MM.1S (cell line): ENCODE data around the gene OR10G8.

ENCODE experiments used
- DNase-seq: peaks from one replicate; pipeline ENCODE4 v3.0.0-alpha.2; 2015
- H2AFZ ChIP-seq: fragments of 300-600 bp; sonication (generic); 2 replicates; pipeline ENCODE4 v1.6.0; 2016; ENCODE audit warnings: antibody characterized with exemption, low read length
- H3F3A ChIP-seq: fragments of 300-600 bp; sonication (generic); 2 replicates; pipeline ENCODE4 v1.6.1; 2016; ENCODE audit warnings: mild to moderate bottlenecking, antibody characterized with exemption, low read length, moderate library complexity, mixed read lengths; ENCODE audit not compliant: insufficient read depth
- H3K27ac ChIP-seq: fragments of 300-600 bp; sonication (generic); 2 replicates; pipeline ENCODE4 v1.5.1; 2016; ENCODE audit warnings: mild to moderate bottlenecking, low read length
- H3K27me3 ChIP-seq: fragments of 300-600 bp; sonication (generic); replicated peaks from 2 replicates; pipeline ENCODE4 v1.6.0; 2016; ENCODE audit warnings: low read length; ENCODE audit not compliant: insufficient read depth
- H3K36me3 ChIP-seq: fragments of 300-600 bp; sonication (generic); replicated peaks from 2 replicates; pipeline ENCODE4 v1.6.1; 2016; ENCODE audit warnings: mild to moderate bottlenecking, low read length, mixed read lengths; ENCODE audit not compliant: insufficient read depth
- H3K4me1 ChIP-seq: fragments of 300-600 bp; sonication (generic); 2 replicates; pipeline ENCODE4 v1.6.1; 2016; ENCODE audit warnings: low read length, mixed read lengths
- H3K4me2 ChIP-seq: fragments of 300-600 bp; sonication (generic); 2 replicates; pipeline ENCODE4 v1.6.0; 2016; ENCODE audit warnings: low read depth, low read length
- H3K4me3 ChIP-seq: fragments of 300-600 bp; sonication (generic); 2 replicates; pipeline ENCODE4 v1.5.1; 2016; ENCODE audit warnings: low read length, mixed read lengths
- H3K79me2 ChIP-seq: fragments of 300-600 bp; sonication (generic); 2 replicates; pipeline ENCODE4 v1.6.1; 2016; ENCODE audit warnings: mixed run types, low read length, mixed read lengths
- H3K9ac ChIP-seq: fragments of 300-600 bp; sonication (generic); 2 replicates; pipeline ENCODE4 v1.6.1; 2016; ENCODE audit warnings: low read length, mixed read lengths
- H3K9me2 ChIP-seq: fragments of 300-600 bp; sonication (generic); replicated peaks from 2 replicates; pipeline ENCODE4 v1.6.1; 2016; ENCODE audit warnings: mild to moderate bottlenecking, low read length, mixed read lengths; ENCODE audit not compliant: insufficient read depth
- H3K9me3 ChIP-seq: fragments of 300-600 bp; sonication (generic); replicated peaks from 2 replicates; pipeline ENCODE4 v1.6.1; 2016; ENCODE audit warnings: mild to moderate bottlenecking, low read length, mixed read lengths; ENCODE audit not compliant: insufficient read depth
- H4K20me1 ChIP-seq: fragments of 300-600 bp; sonication (generic); 2 replicates; pipeline ENCODE4 v1.6.1; 2016; ENCODE audit warnings: mild to moderate bottlenecking, low read length, moderate library complexity, mixed read lengths; ENCODE audit not compliant: insufficient read depth
- CTCF ChIP-seq: fragments of 300-600 bp; sonication (generic); IDR thresholded peaks from 2 replicates; pipeline ENCODE4 v1.5.1; 2016; ENCODE audit warnings: antibody characterized with exemption, low read length, mixed read lengths
- EZH2 ChIP-seq: fragments of 300-600 bp; sonication (generic); optimal IDR thresholded peaks from 2 replicates; pipeline ENCODE3; 2017; ENCODE audit warnings: low read depth, mild to moderate bottlenecking, antibody characterized with exemption, low read length, mixed read lengths
- EZH2phosphoT487 ChIP-seq: fragments of 300-600 bp; sonication (generic); IDR thresholded peaks from 2 replicates; pipeline ENCODE4 v1.6.1; 2018; ENCODE audit warnings: antibody characterized with exemption, low read length

OR10G8 gene

GRCh38 chr11:124039557-124039956 lies 13.0 kb downstream of the OR10G8 start:
- Histone ChIP-seq H3K27me3 (no peaks in the 10 kb centered on the region), H3K27ac (no peak overlapping the region), H3K9me2 (no peaks in the 10 kb centered on the region), H3K9me3 (no peaks in the 10 kb centered on the region), H3K4me1 (no peaks in the 10 kb centered on the region), H3K4me3 (no peak overlapping the region), H4K20me1 (no peaks in the 10 kb centered on the region), H3K36me3 (no peaks in the 10 kb centered on the region), H3K9ac (no peak overlapping the region), H3F3A (no peaks in the 10 kb centered on the region), H2AFZ (no peak overlapping the region), H3K4me2 (no peak overlapping the region), H3K79me2 (no peaks in the 10 kb centered on the region)
- TF ChIP-seq EZH2, result no peak
- DNase-seq, result no peak

- Histone ChIP-seq H3K4me2 (no peak within 1 kb of the TSS), H4K20me1 (no peaks in the 10 kb centered on the region), H2AFZ (no peak within 1 kb of the TSS)
Observed at GRCh38 chr11:124041254-124041653, 14.7 kb downstream of the OR10G8 start, which contains the start of gene OR10G7. Gene OR10G7, minus strand, starts transcription at chr11:124041325. Its CDS starts 2,324 bp downstream, at chr11:124039001.

GRCh38 chr11:124043420-124043819 lies 16.8 kb downstream of the OR10G8 start:
- Histone ChIP-seq H3K9me2 (no peaks in the 10 kb centered on the region), H3K4me3 (no peak overlapping the region), H3K36me3 (no peaks in the 10 kb centered on the region), H3K4me1 (no peaks in the 10 kb centered on the region), H3K79me2 (no peaks in the 10 kb centered on the region), H3K9ac (no peak overlapping the region), H2AFZ (no peak overlapping the region), H3K27me3 (no peaks in the 10 kb centered on the region), H3F3A (no peaks in the 10 kb centered on the region), H3K27ac (no peak overlapping the region), H3K9me3 (no peaks in the 10 kb centered on the region), H3K4me2 (no peak overlapping the region), H4K20me1 (no peaks in the 10 kb centered on the region)
- no peak for DNase-seq
- no peak for TF ChIP-seq EZH2phosphoT487
- TF ChIP-seq CTCF, result no peak
- TF ChIP-seq EZH2, result no peak

More at GRCh38 chr11:124041254-124041653, 14.7 kb downstream of the OR10G8 start, which contains the start of gene OR10G7:
- no peaks in the 10 kb centered on the region for H3K9me3 ChIP-seq
- H3K27ac ChIP-seq, result no peak within 1 kb of the TSS
- no peaks in the 10 kb centered on the region for H3K27me3 ChIP-seq
- no peak for DNase-seq
- no peaks in the 10 kb centered on the region for H3K36me3 ChIP-seq
- H3K4me3 ChIP-seq, result no peak within 1 kb of the TSS
- H3K9ac ChIP-seq, result no peak within 1 kb of the TSS
- TF ChIP-seq EZH2phosphoT487 (no peak), EZH2 (no peak), CTCF (no peak)
- no peaks in the 10 kb centered on the region for H3K4me1 ChIP-seq
- no peaks in the 10 kb centered on the region for H3F3A ChIP-seq
- H3K79me2 ChIP-seq, result no peaks in the 10 kb centered on the region
- no peaks in the 10 kb centered on the region for H3K9me2 ChIP-seq

- H3K79me2 ChIP-seq, result no peaks in the 10 kb centered on the region
Observed at GRCh38 chr11:124050748-124051147, 24.1 kb downstream of the OR10G8 start.

More at GRCh38 chr11:124050748-124051147, 24.1 kb downstream of the OR10G8 start:
- no peaks in the 10 kb centered on the region for H3K9me2 ChIP-seq
- H3K9me3 ChIP-seq, result no peaks in the 10 kb centered on the region
- no peak overlapping the region for H3K4me2 ChIP-seq
- H3K27me3 ChIP-seq, result no peaks in the 10 kb centered on the region
- no peak overlapping the region for H2AFZ ChIP-seq
- no peak overlapping the region for H3K9ac ChIP-seq
- no peak for TF ChIP-seq CTCF
- no peak for TF ChIP-seq EZH2
- TF ChIP-seq EZH2phosphoT487, result no peak
- no peaks in the 10 kb centered on the region for H3K36me3 ChIP-seq
- no peaks in the 10 kb centered on the region for H3F3A ChIP-seq
- H4K20me1 ChIP-seq, result no peaks in the 10 kb centered on the region
- H3K4me1 ChIP-seq, result no peaks in the 10 kb centered on the region
- no peak overlapping the region for H3K27ac ChIP-seq
- no peak for DNase-seq
- H3K4me3 ChIP-seq, result no peak overlapping the region
